NCI-H82 (cell line): ENCODE data around the gene ARL5A.
A peak's percentile ranks its signal among the peaks of the same experiment; 100 is the strongest.

Experiments
- DNase-seq: peaks from one replicate; lab custom pipeline; 2025; lab: John Stamatoyannopoulos, UW

ARL5A gene

DNA sequence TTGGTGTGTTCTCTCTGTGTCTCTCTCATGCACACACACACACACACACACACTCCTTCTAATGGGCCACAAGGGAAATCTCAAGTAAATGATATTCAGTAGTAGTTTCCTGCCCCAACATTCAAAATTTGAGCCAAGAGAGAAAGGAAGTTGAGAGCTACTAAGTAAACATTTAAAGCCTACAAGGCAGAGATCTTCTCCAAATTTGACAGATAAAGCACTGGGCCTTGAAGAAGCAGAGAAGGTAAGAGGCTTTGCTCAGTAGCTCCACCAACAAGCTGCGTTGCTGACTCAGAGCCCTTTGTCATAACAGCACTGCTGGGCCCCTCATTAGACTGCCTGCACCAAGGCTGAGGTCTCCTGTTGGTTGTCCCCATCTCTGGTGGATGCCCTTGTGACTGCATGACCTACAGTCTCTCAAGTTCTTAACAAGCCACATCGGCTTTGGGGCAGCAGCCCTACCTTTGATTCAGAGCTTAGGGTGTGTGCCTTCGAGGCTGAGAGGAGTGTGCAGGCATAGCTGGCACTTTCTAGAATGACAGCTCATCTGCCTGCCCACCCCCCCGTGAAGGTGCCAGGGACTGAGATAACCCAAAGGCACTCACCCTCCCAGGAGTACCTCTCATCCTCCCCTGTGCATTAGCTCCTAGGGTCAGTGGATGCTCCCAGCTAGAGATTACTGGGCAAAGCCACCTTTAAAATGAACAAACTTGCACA, 61.6 kb downstream of the ARL5A start:
- DNase-seq, result no peak

DNA sequence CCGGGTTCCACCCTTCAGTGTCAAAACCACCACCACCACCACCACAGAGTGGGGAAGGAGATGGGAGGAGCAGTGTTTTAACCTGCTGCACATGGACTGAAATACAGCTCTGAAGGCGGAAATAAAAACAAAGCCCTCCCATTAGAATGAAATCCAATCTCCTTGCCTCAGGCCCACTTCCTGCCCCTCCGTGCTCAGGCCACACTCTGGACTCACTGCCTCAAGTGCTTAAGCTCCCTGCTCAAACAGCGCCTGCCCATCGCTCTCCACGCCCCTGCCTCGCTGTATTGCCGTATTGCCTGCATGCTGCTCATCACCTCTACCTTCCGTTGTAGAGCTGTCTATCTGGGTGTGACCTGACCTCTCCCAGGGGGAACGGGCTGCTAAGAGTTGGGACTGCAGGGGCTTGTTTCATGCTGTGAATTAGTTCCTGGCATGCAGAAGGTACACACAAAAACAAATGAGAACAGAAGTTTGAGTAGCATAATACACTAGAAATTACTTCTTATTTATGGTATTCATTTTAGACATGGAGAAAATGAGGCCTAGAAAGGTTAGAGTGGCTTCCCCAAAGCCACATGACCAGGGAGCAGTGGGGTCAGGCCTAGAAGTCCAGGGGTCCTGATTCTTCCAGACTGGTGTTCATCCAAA, 62.3 kb downstream of the ARL5A start:
- DNase-seq, result no peak

DNA sequence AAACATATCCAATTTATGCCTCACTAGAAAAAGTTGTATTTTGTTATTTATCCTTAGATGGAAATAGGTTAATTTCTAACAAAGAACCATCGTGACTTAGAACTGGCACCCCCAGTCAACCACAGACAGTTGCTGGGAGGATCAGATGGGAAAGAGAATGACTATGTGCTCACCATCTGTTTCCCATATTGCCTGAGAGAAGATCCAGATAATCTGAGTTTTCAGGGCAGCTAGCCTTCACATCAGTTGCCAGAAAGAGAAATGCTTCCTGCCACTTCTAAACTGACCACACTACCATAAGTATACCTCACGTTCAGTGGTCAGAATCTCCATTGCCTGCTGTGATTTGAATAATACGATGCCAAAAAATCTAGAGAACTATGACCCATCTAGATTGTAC, 65.5 kb downstream of the ARL5A start:
- peak; percentile 74 for DNase-seq

DNA sequence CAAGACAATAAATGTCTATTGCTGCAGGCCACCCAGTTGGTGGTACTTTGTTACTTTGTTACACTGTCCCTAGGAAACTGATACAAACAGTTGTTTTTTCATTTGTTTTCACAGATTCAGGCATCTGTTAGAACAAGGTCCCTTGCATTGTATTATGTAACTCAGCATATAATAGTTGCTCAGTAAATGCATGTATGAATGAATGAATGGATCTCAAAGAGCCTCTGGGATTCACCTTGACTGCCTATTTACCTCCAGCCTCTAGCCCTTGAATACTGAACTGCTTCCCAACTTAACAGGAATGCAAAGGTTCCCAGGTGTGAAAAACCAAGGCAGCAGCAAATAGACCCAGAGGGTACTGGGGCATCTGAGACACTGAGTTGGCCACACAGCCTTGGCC, 66.5 kb downstream of the ARL5A start:
- DNase-seq, result no peak

DNA sequence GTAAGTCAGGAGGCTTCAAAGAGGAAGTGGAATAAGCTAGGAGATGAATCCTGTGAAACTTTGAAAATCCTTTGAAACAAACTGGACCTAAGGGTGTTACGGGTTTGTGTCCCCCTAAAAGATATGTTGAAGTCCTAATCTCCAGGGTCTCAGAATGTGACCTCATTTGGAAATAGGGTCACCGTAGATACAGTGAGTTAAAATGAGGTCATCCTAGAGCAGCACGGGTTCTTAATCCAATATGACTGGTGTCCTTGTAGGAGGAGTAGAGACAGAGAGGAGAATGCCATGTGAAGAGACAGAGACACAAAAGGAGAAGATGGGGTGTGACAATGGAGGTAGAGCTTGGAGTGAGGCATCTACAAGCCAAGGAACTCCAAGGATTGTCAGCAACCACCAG, 67.0 kb downstream of the ARL5A start:
- peak; percentile 25 for DNase-seq

DNA sequence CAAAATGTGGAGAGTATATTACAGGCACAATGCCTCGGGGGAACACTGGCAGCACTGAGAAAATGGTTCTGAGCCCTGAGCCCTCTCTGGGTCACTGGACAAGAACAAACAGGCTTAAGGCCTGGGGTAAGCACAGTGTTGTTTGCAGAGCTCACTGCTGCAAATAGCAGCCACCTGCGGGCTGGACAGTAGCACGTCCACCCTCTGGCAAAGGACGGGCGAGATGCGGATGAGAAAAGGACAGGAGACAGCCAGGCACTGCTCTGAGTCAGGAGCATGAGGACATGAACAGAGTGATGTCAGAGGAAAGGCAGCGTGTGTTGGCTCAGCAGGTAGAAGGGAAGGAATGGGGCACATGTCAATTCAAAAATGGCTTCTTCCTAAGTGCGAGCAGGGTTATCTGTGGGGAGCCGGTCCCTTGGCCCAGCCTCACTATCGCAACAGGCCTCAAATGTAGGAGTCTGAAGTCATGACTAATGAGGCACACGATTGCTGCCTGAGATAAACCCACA, 68.0 kb downstream of the ARL5A start:
- DNase-seq, result no peak

DNA sequence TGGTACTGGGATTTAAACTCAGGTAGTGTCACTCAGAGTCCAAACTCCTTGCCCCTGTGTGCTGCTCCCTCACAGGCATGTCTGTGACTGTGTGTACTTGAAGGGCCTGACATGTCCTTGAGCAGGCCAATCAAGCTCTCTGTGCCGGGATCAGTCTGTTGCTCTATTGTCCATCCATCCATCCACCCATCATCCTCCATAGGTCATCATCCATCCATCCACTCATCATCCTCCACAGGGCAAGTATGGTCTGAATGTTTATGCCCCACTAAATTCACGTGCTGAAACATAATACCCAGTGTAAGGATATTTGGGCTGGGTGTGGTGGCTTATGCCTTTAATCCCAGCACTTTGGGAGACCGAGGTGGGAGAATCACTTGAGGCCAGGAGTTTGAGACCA, 69.5 kb downstream of the ARL5A start:
- no peak for DNase-seq

DNA sequence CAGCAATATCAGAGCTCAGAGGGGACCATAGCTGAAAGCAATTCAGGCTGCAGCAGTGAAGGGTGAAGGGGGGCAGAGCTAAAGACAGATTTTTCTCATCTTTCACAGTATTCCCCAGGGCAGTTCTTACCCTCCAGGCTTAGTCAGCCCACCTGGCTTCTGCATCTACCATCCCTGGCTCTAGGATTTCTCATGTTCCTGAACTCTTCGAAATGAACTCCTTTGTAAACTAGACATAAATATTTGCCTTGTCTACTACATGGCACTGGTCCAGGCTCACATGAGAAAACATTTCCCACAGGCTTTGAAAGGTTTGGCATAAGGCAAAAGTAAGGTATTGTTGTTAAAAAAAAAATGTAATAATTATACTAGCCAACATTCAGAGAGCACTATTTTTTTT, 70.4 kb downstream of the ARL5A start:
- DNase-seq, result peak; percentile 47

DNA sequence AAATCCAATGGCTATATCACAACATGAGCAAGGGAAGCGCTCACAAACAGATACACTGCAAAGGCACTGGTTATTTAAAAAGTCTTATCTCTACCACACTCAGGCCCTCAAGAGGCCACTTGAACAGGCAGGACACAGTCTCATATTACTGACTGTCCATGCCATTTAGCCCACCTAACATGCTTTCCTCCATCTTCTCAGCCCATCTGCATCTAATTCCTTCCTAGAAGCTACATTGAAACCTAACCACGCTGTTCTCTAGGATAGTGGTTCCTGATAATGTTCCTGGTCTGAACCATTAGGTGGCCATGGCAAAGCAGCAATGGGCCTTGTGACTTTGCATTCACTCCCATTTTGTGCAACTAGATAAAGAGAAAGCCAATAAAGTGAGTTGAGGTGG, 71.4 kb downstream of the ARL5A start:
- DNase-seq, result no peak

DNA sequence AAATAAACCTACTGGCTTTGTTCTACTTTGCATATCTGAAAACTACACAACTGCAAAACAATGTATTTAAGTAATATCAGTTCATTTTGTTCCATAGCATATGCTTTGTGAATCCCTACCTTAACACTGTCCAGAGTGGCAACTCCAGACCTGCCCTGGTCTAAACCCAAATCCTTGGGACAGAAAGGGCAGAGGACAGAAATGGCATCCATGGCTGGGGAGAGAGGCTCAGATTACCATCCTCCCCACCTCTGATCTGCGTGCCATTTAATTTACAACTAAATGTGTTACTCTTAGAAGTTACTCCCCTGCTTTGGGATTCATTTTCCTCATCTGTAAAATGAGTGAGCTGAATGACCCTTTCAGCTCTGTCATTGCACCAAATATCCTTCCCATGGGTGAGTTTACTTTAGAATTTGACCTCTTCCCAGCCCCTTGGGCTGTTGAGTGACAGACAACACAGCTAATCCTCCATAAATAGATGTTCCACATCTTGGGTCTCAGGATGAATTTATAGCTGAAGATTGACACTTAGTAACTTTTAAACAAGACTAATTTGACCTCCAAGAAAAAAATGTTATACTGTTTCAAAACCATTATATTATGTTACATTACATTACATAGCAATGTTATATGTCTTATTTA, 73.8 kb downstream of the ARL5A start:
- no peak for DNase-seq

DNA sequence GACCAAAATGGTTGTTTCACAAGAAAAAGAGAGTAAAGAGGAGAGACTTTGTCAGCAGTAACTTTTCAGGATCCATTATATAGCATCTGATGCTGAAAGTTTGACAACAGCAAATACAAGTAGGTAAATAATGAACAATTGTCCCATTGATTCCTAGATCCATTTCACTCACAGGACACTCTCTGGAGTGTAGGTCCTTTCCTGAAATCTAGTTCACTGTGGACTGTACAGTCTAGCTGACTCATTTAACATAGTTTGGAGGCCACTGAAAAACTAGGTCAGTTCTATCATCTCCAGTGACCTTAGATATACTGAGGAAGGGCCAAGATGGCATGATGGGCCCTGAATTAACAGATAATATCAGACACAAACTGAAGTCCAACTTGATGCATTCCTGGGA, 74.7 kb downstream of the ARL5A start:
- no peak for DNase-seq
